Naive B cell (primary cell): ENCODE results near the gene SLC35G2. TPM values are rescaled to one million over a fixed set of nuclear protein-coding genes. Genes with fewer than 3 reads are reported as not detected.

Experiments used
- ATAC-seq, 2 donors: fragments of 150-1000 bp; cut with Tn5 transposase; 2 replicates each; pipeline ENCODE4 v1.10.0; 2021; ENCODE audit warnings: low read depth in 2 of 2, mild to moderate bottlenecking in 2 of 2, moderate library complexity in 2 of 2
- DNase-seq: peaks from one replicate; pipeline ENCODE4 v3.0.0; 2022
- H3K27ac Mint-ChIP-seq, 6 donors: one replicate each; pipeline ENCODE4 v1.8.0; 2020 to 2022; ENCODE audit warnings: mild to moderate bottlenecking in 6 of 6, mixed read lengths in 6 of 6, moderate library complexity in 5 of 6, inconsistent platforms in 2 of 6
- H3K27me3 Mint-ChIP-seq, 3 donors: one replicate each; pipeline ENCODE4 v1.8.0; 2021 to 2022; ENCODE audit warnings: mixed read lengths in 3 of 3, mild to moderate bottlenecking in 1 of 3
- H3K36me3 Mint-ChIP-seq, 2 donors: one replicate each; pipeline ENCODE4 v1.8.0; 2020 to 2022; ENCODE audit warnings: mixed read lengths in 2 of 2, inconsistent platforms in 1 of 2, mild to moderate bottlenecking in 1 of 2
- H3K4me1 Mint-ChIP-seq, 3 donors: one replicate each; pipeline ENCODE4 v1.8.0; 2020 to 2022; ENCODE audit warnings: mixed read lengths in 3 of 3, inconsistent platforms in 1 of 3, mild to moderate bottlenecking in 1 of 3, moderate library complexity in 1 of 3
- H3K4me3 Mint-ChIP-seq, 8 donors: one replicate each; pipeline ENCODE4 v1.8.0; 2020 to 2022; ENCODE audit warnings: mild to moderate bottlenecking in 8 of 8, mixed read lengths in 8 of 8, moderate library complexity in 8 of 8, inconsistent platforms in 2 of 8
- H3K9me3 Mint-ChIP-seq, 7 donors: one replicate each; pipeline ENCODE4 v1.8.0; 2020 to 2022; ENCODE audit warnings: mixed read lengths in 7 of 7, mild to moderate bottlenecking in 5 of 7, inconsistent platforms in 2 of 7, moderate library complexity in 1 of 7
- polyA plus RNA-seq, 6 donors: library from polyadenylated mRNA; unstranded; fragments of 300-500 nt; fragmentation: Illumina TruSeq; gene quantifications; one replicate each; pipeline ENCODE4 v1.2.3, GENCODE V29; 2021; ENCODE audit warnings: low read depth in 6 of 6

SLC35G2 gene
- polyA plus RNA-seq, 6 donors from 2014 or later: not detected

DNA sequence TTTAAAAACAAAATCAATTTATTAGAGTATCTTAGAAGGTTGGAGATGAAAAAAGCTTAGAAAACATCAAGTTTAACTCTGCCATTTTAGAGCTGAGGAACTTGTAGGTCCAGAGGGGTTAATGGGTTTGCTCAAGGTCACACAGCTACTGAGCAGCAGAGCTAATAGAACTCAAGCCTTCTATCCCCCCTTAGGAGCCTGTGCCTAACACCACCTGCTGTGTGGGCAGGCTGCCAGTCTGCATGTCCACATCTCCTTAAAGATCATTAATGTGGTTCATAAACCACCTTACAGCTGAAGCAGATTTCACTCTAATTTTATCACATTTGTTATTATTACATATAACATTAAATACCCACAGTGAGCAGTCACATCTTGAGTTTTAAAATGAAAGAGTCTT is 14.1 kb upstream of the SLC35G2 start:
- H3K27me3 Mint-ChIP-seq: no peaks in the 10 kb centered on the region
- DNase-seq (no peak), ATAC-seq (no peak)
- no peaks in the 10 kb centered on the region for H3K4me1 Mint-ChIP-seq
- no peaks in the 10 kb centered on the region for H3K9me3 Mint-ChIP-seq
- H3K36me3 Mint-ChIP-seq: no peaks in the 10 kb centered on the region
- H3K27ac Mint-ChIP-seq: peak overlapping the region in 1 of 6 donors; percentile 21
- no peak overlapping the region for H3K4me3 Mint-ChIP-seq

GRCh38 chr3:136805795-136806194 is 13.1 kb upstream of the SLC35G2 start:
- Mint-ChIP-seq H3K27ac (peak overlapping the region in 1 of 6 donors; percentile 42), H3K36me3 (no peaks in the 10 kb centered on the region), H3K4me3 (no peak overlapping the region), H3K4me1 (no peaks in the 10 kb centered on the region), H3K9me3 (peaks cover 0 to under 1% (median 0%) of the 10 kb centered on the region in 7 donors), H3K27me3 (no peaks in the 10 kb centered on the region)
- no peak for DNase-seq
- ATAC-seq: no peak

GRCh38 chr3:136811701-136812100 is 7.2 kb upstream of the SLC35G2 start:
- H3K4me3 Mint-ChIP-seq: no peak overlapping the region
- H3K9me3 Mint-ChIP-seq: peaks cover 0 to 15% (median 5%) of the 10 kb centered on the region in 7 donors
- no peaks in the 10 kb centered on the region for H3K36me3 Mint-ChIP-seq
- no peaks in the 10 kb centered on the region for H3K4me1 Mint-ChIP-seq
- H3K27ac Mint-ChIP-seq: no peak overlapping the region
- DNase-seq (no peak), ATAC-seq (no peak)
- peaks cover 3 to 10% (median 6%) of the 10 kb centered on the region in 3 donors for H3K27me3 Mint-ChIP-seq

DNA sequence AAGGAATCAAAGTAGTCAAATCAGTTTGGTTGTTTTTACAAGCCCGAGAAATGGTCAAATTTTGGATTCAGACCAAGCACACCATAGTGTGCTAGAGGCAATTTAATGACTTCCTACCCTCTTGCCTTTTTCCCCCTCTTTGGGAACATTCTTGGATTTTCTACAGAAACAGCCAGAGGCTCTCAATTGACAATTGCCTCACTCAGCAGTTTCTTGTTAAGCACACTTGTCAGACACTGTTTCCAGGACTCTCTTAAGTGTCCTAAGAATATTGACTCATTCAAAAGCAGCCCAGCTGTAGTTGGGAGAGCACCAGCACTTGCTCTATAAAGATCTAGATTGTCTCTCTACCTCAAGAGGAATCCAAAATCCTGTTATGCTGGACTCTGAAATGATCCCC is 1.5 kb upstream of the SLC35G2 start:
- Mint-ChIP-seq H3K4me3 (peak overlapping the region in 6 of 8 donors; percentile 11 to 90 (median 83)), H3K4me1 (peaks cover 15 to 23% (median 19%) of the 10 kb centered on the region in 3 donors), H3K36me3 (peaks cover under 1 to 3% of the 10 kb centered on the region in 2 donors), H3K27me3 (peaks cover 39 to 49% (median 48%) of the 10 kb centered on the region in 3 donors), H3K27ac (no peak overlapping the region), H3K9me3 (peaks cover 0 to 6% (median 5%) of the 10 kb centered on the region in 7 donors)
- DNase-seq (no peak), ATAC-seq (no peak)

GRCh38 chr3:136818191-136818768 is 646 bp upstream of the SLC35G2 start:
- Mint-ChIP-seq H3K27me3 (peaks cover 47 to 57% (median 56%) of the 10 kb centered on the region in 3 donors), H3K36me3 (peaks cover 6 to 9% of the 10 kb centered on the region in 2 donors), H3K9me3 (peaks cover 2 to 14% (median 11%) of the 10 kb centered on the region in 7 donors), H3K4me3 (peak overlapping the region; percentile 82 to 93 (median 88)), H3K4me1 (peaks cover 15 to 23% (median 19%) of the 10 kb centered on the region in 3 donors), H3K27ac (no peak overlapping the region)
- DNase-seq (peak; percentile 2), ATAC-seq (no peak)

- peaks cover 6 to 14% of the 10 kb centered on the region in 2 donors for H3K36me3 Mint-ChIP-seq
- H3K9me3 Mint-ChIP-seq: peaks cover 5 to 22% (median 18%) of the 10 kb centered on the region in 7 donors
- DNase-seq (no peak), ATAC-seq (peak; percentile 18 to 29)
- peak overlapping the region; percentile 82 to 95 (median 90) for H3K4me3 Mint-ChIP-seq
- no peak overlapping the region for H3K27ac Mint-ChIP-seq
- H3K4me1 Mint-ChIP-seq: peaks cover 15 to 23% (median 19%) of the 10 kb centered on the region in 3 donors
- H3K27me3 Mint-ChIP-seq: peaks cover 48 to 65% (median 65%) of the 10 kb centered on the region in 3 donors
Measured at GRCh38 chr3:136819392-136819730, 435 bp downstream of the SLC35G2 start.

- ATAC-seq (peak; percentile 54 to 56), DNase-seq (peak; percentile 7)
- Mint-ChIP-seq H3K9me3 (peaks cover 5 to 29% (median 22%) of the 10 kb centered on the region in 7 donors), H3K27me3 (peaks cover 48 to 71% (median 70%) of the 10 kb centered on the region in 3 donors), H3K27ac (peak overlapping the region in 2 of 6 donors; percentile 11 to 35), H3K36me3 (peaks cover 6 to 17% of the 10 kb centered on the region in 2 donors), H3K4me1 (peaks cover 15 to 23% (median 19%) of the 10 kb centered on the region in 3 donors), H3K4me3 (peak overlapping the region; percentile 82 to 95 (median 90))
Measured at GRCh38 chr3:136819731-136820679, 1.1 kb downstream of the SLC35G2 start.

DNA sequence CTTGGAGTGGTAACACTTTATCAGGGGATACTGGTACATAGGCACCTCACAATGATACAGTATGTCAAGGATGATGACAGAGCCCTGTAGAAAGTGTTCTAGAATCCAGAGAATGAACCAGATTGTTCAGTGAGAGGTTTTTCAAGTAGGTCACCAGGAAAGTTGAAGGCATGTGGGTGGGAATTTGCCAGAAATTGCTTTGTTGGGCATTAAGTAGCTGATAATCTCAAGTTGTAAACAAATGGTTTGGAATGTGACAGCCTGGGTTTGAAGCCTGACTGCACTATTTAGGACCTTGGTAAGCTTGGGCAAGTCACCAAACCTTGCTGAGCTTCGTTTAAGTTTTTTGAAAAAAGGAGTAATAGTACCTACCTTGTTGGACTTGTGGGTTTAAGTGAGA is 12.5 kb downstream of the SLC35G2 start:
- no peak for DNase-seq

GRCh38 chr3:136835089-136835812 is 16.3 kb downstream of the SLC35G2 start:
- Mint-ChIP-seq H3K27me3 (peaks cover 9 to 18% (median 16%) of the 10 kb centered on the region in 3 donors), H3K4me1 (no peaks in the 10 kb centered on the region), H3K36me3 (peaks cover 0 to 9% of the 10 kb centered on the region in 2 donors), H3K9me3 (peaks cover 0 to 5% (median 2%) of the 10 kb centered on the region in 7 donors), H3K4me3 (no peak overlapping the region), H3K27ac (no peak overlapping the region)
- no peak for DNase-seq
- no peak for ATAC-seq

More for the DNA sequence above, 12.5 kb downstream of the SLC35G2 start:
- Mint-ChIP-seq H3K36me3 (peaks cover 0 to 25% of the 10 kb centered on the region in 2 donors), H3K4me1 (no peaks in the 10 kb centered on the region), H3K4me3 (no peak overlapping the region), H3K9me3 (peaks cover 3 to 23% (median 7%) of the 10 kb centered on the region in 7 donors), H3K27me3 (peaks cover 29 to 45% (median 33%) of the 10 kb centered on the region in 3 donors), H3K27ac (no peak overlapping the region)
- ATAC-seq: no peak

DNA sequence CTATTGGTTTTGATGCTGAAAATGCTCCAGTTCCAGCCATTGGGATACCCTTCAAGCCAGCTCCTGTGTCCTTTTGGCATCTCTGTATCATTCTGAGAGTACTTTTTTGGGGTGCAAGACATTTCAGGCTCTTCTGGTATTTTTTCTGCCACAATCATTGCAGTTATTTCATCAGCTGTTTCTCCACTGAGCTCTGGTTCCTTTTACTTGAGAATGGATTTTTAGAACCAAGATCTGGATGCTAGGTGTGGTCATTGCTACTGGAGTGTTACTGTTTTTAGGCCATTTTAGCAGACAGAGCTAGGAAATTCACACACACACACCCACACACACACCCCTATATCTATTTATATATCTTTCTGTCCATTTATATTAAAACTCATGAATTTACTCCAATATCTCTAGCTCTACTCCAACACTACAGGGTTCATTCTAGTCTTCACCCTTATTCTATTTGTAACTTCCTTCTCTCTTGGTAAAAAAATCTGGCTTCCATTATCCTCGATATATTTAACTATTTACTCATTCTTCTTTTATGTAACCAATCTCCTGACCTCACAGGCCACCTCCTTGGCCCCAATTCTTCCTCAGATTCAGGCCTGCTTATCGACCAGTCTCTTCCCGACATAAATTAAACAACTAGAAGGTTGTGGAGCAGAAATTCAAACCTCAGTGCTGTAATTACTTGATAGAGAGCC is 17.0 kb downstream of the SLC35G2 start:
- Mint-ChIP-seq H3K27me3 (peaks cover 9 to 13% (median 9%) of the 10 kb centered on the region in 3 donors), H3K4me1 (no peaks in the 10 kb centered on the region), H3K36me3 (peaks cover 0 to 9% of the 10 kb centered on the region in 2 donors), H3K27ac (peak overlapping the region in 3 of 6 donors; percentile 15 to 40 (median 19)), H3K9me3 (peaks cover 0 to 3% (median 0%) of the 10 kb centered on the region in 7 donors), H3K4me3 (no peak overlapping the region)
- ATAC-seq: no peak
- DNase-seq: no peak

GRCh38 chr3:136836511-136837156 is 17.7 kb downstream of the SLC35G2 start:
- H3K27ac Mint-ChIP-seq: peak overlapping the region in 1 of 6 donors; percentile 15
- H3K4me3 Mint-ChIP-seq: no peak overlapping the region
- DNase-seq (no peak), ATAC-seq (no peak)
- H3K36me3 Mint-ChIP-seq: peaks cover 0 to 9% of the 10 kb centered on the region in 2 donors
- H3K4me1 Mint-ChIP-seq: no peaks in the 10 kb centered on the region
- peaks cover 2 to 13% (median 9%) of the 10 kb centered on the region in 3 donors for H3K27me3 Mint-ChIP-seq
- peaks cover 0 to 3% (median 0%) of the 10 kb centered on the region in 7 donors for H3K9me3 Mint-ChIP-seq
